ENCODE results near the gene GNE. TPM values are rescaled to one million over a fixed set of nuclear protein-coding genes. Genes with fewer than 3 reads are reported as not detected.

The GNE gene
- total RNA-seq, 1 donor from 2014 or later, result 14.6 TPM

GRCh38 chr9:36174731-36175130 lies 83.5 kb downstream of the GNE start:
- H3K36me3 ChIP-seq, result no peaks in the 10 kb centered on the region
- DNase-seq (no peak), ATAC-seq (no peak)
- intact Hi-C loops (cut with DNase I), result no loop called here
- no peaks in the 10 kb centered on the region for H3K9me3 ChIP-seq
- H3K4me3 ChIP-seq, result no peak overlapping the region
- no peak for TF ChIP-seq CTCF (IDR thresholded peaks at IDR 0.05)
- no peaks in the 10 kb centered on the region for H3K27me3 ChIP-seq (ENCODE audit: low read depth)
- no peak overlapping the region for H3K27ac ChIP-seq
- no peaks in the 10 kb centered on the region for H3K4me1 ChIP-seq

GRCh38 chr9:36174271-36174670 lies 84.0 kb downstream of the GNE start:
- H3K27me3 ChIP-seq (ENCODE audit: low read depth), result no peaks in the 10 kb centered on the region
- H3K9me3 ChIP-seq, result no peaks in the 10 kb centered on the region
- no peak overlapping the region for H3K27ac ChIP-seq
- ATAC-seq (no peak), DNase-seq (no peak)
- no peaks in the 10 kb centered on the region for H3K4me1 ChIP-seq
- no peaks in the 10 kb centered on the region for H3K36me3 ChIP-seq
- TF ChIP-seq CTCF (IDR thresholded peaks at IDR 0.05), result no peak
- intact Hi-C loops (cut with DNase I), result no loop called here
- H3K4me3 ChIP-seq, result no peak overlapping the region

GRCh38 chr9:36173861-36174260 lies 84.4 kb downstream of the GNE start:
- Histone ChIP-seq H3K27ac (no peak overlapping the region), H3K4me1 (no peaks in the 10 kb centered on the region), H3K4me3 (no peak overlapping the region), H3K9me3 (no peaks in the 10 kb centered on the region), H3K36me3 (no peaks in the 10 kb centered on the region), H3K27me3 (ENCODE audit: low read depth) (no peaks in the 10 kb centered on the region)
- intact Hi-C loops (cut with DNase I), result no loop called here
- no peak for TF ChIP-seq CTCF (IDR thresholded peaks at IDR 0.05)
- no peak for DNase-seq
- ATAC-seq, result no peak

GRCh38 chr9:36170531-36170930 lies 87.7 kb downstream of the GNE start:
- no peak for TF ChIP-seq CTCF (IDR thresholded peaks at IDR 0.05)
- no peaks in the 10 kb centered on the region for H3K9me3 ChIP-seq
- H3K36me3 ChIP-seq, result no peaks in the 10 kb centered on the region
- ATAC-seq (no peak), DNase-seq (no peak)
- no peaks in the 10 kb centered on the region for H3K27me3 ChIP-seq (ENCODE audit: low read depth)
- intact Hi-C loops (cut with DNase I), result no loop called here
- H3K27ac ChIP-seq, result no peak overlapping the region
- H3K4me1 ChIP-seq, result peaks cover 11% of the 10 kb centered on the region
- H3K4me3 ChIP-seq, result no peak overlapping the region

GRCh38 chr9:36169708-36170107 lies 88.5 kb downstream of the GNE start:
- Histone ChIP-seq H3K9me3 (no peaks in the 10 kb centered on the region), H3K36me3 (no peaks in the 10 kb centered on the region), H3K4me3 (no peak overlapping the region), H3K27me3 (ENCODE audit: low read depth) (no peaks in the 10 kb centered on the region), H3K4me1 (peaks cover 11% of the 10 kb centered on the region), H3K27ac (no peak overlapping the region)
- no peak for TF ChIP-seq CTCF (IDR thresholded peaks at IDR 0.05)
- DNase-seq (no peak), ATAC-seq (no peak)
- intact Hi-C loops (cut with DNase I), result loop anchor here (5.0 kb wide), 1 partner anchor 67 kb away; no protein-coding TSS in a partner anchor

- no peak for TF ChIP-seq CTCF (IDR thresholded peaks at IDR 0.05)
- Histone ChIP-seq H3K9me3 (no peaks in the 10 kb centered on the region), H3K4me1 (peaks cover 11% of the 10 kb centered on the region), H3K27me3 (ENCODE audit: low read depth) (no peaks in the 10 kb centered on the region), H3K36me3 (no peaks in the 10 kb centered on the region), H3K4me3 (no peak within 1 kb of the TSS), H3K27ac (no peak within 1 kb of the TSS)
- ATAC-seq (no peak), DNase-seq (no peak)
- intact Hi-C loops (cut with DNase I), result loop anchor here (5.0 kb wide), 1 partner anchor 67 kb away; no protein-coding TSS in a partner anchor
Measured at GRCh38 chr9:36169166-36169565, 89.1 kb downstream of the GNE start, which contains the start of gene CCIN. Gene CCIN (plus strand): TSS chr9:36169388. CDS start chr9:36169503, 115 bp downstream.
